Caco-2 (cell line): ENCODE measurements around the gene DOK3. TPM values are rescaled to one million over a fixed set of nuclear protein-coding genes. Genes with fewer than 3 reads are reported as not detected.

ENCODE experiments used
- BruUV-seq: library from RNA; stranded (reverse); fragments of 400-500 nt; replicated peaks from 2 replicates; lab custom pipeline; 2021; lab: Mats Ljungman, UMichigan
- CTCF ChIA-PET: fragments of 300-600 bp; sonication (Branson Sonifier 250); formaldehyde crosslinking; loops from one replicate; lab custom pipeline; 2022; ENCODE audit warnings: antibody characterized with exemption; lab: Charles Lee
- POLR2A ChIA-PET: fragments of 300-600 bp; sonication (Branson Sonifier 250); formaldehyde crosslinking; loops from one replicate; lab custom pipeline; 2022; ENCODE audit warnings: antibody characterized with exemption; lab: Charles Lee
- DNase-seq, 2 experiments: peaks; one replicate each; pipeline versions ENCODE4 v3.0.0 to v3.0.0-alpha.2; 2020 to 2022
- H3K27me3 ChIP-seq: replicated peaks from 2 replicates; pipeline ENCODE4 v1.6.0; 2011; ENCODE audit warnings: low read length; ENCODE audit not compliant: control insufficient read depth, insufficient read depth
- H3K36me3 ChIP-seq: 2 replicates; pipeline ENCODE4 v1.5.1; 2011; ENCODE audit warnings: low read length; ENCODE audit not compliant: control insufficient read depth, insufficient read depth
- H3K4me1 ChIP-seq: fragments of 250-450 bp; sonication (Bioruptor Pico); 2 replicates; pipeline ENCODE4 v1.5.1; 2020; ENCODE audit warnings: mild to moderate bottlenecking
- H3K4me3 ChIP-seq: 2 replicates; pipeline ENCODE4 v1.5.1; 2011; ENCODE audit warnings: low read depth, mild to moderate bottlenecking, control low read depth, low read length
- H3K9me3 ChIP-seq: fragments of 250-450 bp; sonication (Bioruptor Pico); 2 replicates; pipeline ENCODE4 v1.5.1; 2020; ENCODE audit warnings: mild to moderate bottlenecking, moderate library complexity
- H3K27ac Mint-ChIP-seq: one replicate; pipeline ENCODE4 v1.8.0; 2022; ENCODE audit warnings: mixed read lengths; ENCODE audit not compliant: unreplicated experiment
- H3K27me3 Mint-ChIP-seq: one replicate; pipeline ENCODE4 v1.8.0; 2022; ENCODE audit warnings: mixed read lengths; ENCODE audit not compliant: insufficient read depth, unreplicated experiment
- H3K36me3 Mint-ChIP-seq: one replicate; pipeline ENCODE4 v1.8.0; 2022; ENCODE audit warnings: mild to moderate bottlenecking, mixed read lengths; ENCODE audit not compliant: insufficient read depth, unreplicated experiment
- H3K4me1 Mint-ChIP-seq: one replicate; pipeline ENCODE4 v1.8.0; 2022; ENCODE audit warnings: low read depth, mixed read lengths; ENCODE audit not compliant: unreplicated experiment
- H3K4me3 Mint-ChIP-seq: one replicate; pipeline ENCODE4 v1.8.0; 2022; ENCODE audit warnings: mild to moderate bottlenecking, moderate library complexity, mixed read lengths; ENCODE audit not compliant: unreplicated experiment
- H3K9me3 Mint-ChIP-seq: one replicate; pipeline ENCODE4 v1.8.0; 2022; ENCODE audit warnings: mixed read lengths; ENCODE audit not compliant: unreplicated experiment
- CTCF ChIP-seq, 2 experiments: fragments of 200-600 bp in 1 of 2; IDR thresholded peaks; 1 replicate in 1 of 2; 2 replicates in 1 of 2; pipeline versions ENCODE4 v1.5.1 to v1.8.0; 2011 to 2022; ENCODE audit warnings: antibody characterized with exemption in 1 of 2, control low read depth in 1 of 2, inconsistent platforms in 1 of 2, low read depth in 1 of 2, low read length in 1 of 2, mild to moderate bottlenecking in 1 of 2, moderate library complexity in 1 of 2; ENCODE audit not compliant: insufficient read depth in 1 of 2, severe bottlenecking in 1 of 2, unreplicated experiment in 1 of 2
- intact Hi-C: fragments of 100-400 bp; cut with micrococcal nuclease; formaldehyde crosslinking; loops from one replicate; pipeline ENCODE4 v1.10.0; 2022; ENCODE audit not compliant: unreplicated experiment
- total RNA-seq: library from RNA; stranded (reverse); gene quantifications from 2 replicates; pipeline ENCODE4 v1.2.3, GENCODE V29; 2022

The DOK3 gene
- total RNA-seq, 1 experiment from 2014 or later = 7.9 TPM

- DNase-seq = no peak
- ChIA-PET POLR2A (no interaction called here), CTCF (no interaction called here)
- intact Hi-C loops = no loop called here
- H3K9me3 Mint-ChIP-seq = no peaks in the 10 kb centered on the region
- TF ChIP-seq CTCF (IDR thresholded peaks at IDR 0.05; ENCODE audit: insufficient read depth in 1 of 2, low read depth in 1 of 2, low read length in 1 of 2, severe bottlenecking in 1 of 2, unreplicated experiment in 1 of 2) = no peak
- H3K4me1 Mint-ChIP-seq = peaks cover 16% of the 10 kb centered on the region
- no peaks in the 10 kb centered on the region for H3K27me3 Mint-ChIP-seq
- no TSS peak for BruUV-seq
- no peak overlapping the region for H3K4me3 Mint-ChIP-seq
- Histone ChIP-seq H3K4me3 (no peak overlapping the region), H3K9me3 (no peaks in the 10 kb centered on the region), H3K36me3 (no peaks in the 10 kb centered on the region), H3K27me3 (no peaks in the 10 kb centered on the region), H3K4me1 (no peaks in the 10 kb centered on the region)
- H3K27ac Mint-ChIP-seq = no peak overlapping the region
- H3K36me3 Mint-ChIP-seq = peaks cover 38% of the 10 kb centered on the region
Observed at GRCh38 chr5:177482359-177482795, 27.2 kb downstream of the DOK3 start.

GRCh38 chr5:177479774-177480173 is 29.9 kb downstream of the DOK3 start:
- peaks cover 23% of the 10 kb centered on the region for H3K4me1 Mint-ChIP-seq
- POLR2A ChIA-PET = no interaction called here
- no peaks in the 10 kb centered on the region for H3K9me3 Mint-ChIP-seq
- H3K27ac Mint-ChIP-seq = peak overlapping the region; percentile 95
- no peaks in the 10 kb centered on the region for H3K27me3 Mint-ChIP-seq
- Histone ChIP-seq H3K36me3 (no peaks in the 10 kb centered on the region), H3K9me3 (no peaks in the 10 kb centered on the region), H3K4me1 (no peaks in the 10 kb centered on the region), H3K27me3 (no peaks in the 10 kb centered on the region), H3K4me3 (no peak overlapping the region)
- no peak overlapping the region for H3K4me3 Mint-ChIP-seq
- no TSS peak for BruUV-seq
- intact Hi-C loops = no loop called here
- CTCF ChIA-PET = interaction anchor here (1.0 kb wide), 1 partner anchor 18 kb away, joined by 3 read pairs; the partner anchor contains the start of gene PDLIM7
- no peak for DNase-seq
- no peak for TF ChIP-seq CTCF (IDR thresholded peaks at IDR 0.05; ENCODE audit: insufficient read depth in 1 of 2, low read depth in 1 of 2, low read length in 1 of 2, severe bottlenecking in 1 of 2, unreplicated experiment in 1 of 2)
- H3K36me3 Mint-ChIP-seq = peaks cover 32% of the 10 kb centered on the region

GRCh38 chr5:177478711-177479646 is 30.6 kb downstream of the DOK3 start:
- POLR2A ChIA-PET = interaction anchor here (2.4 kb wide), 1 partner anchor 18 kb away, joined by 8 read pairs; the partner anchor contains the start of gene PDLIM7
- BruUV-seq = no TSS peak
- CTCF ChIA-PET = interaction anchor here (0.9 to 1.0 kb wide), 2 partner anchors 19 to 22 kb away, joined by 3 read pairs; partner anchors contain the start of gene PDLIM7
- H3K9me3 ChIP-seq = no peaks in the 10 kb centered on the region
- Mint-ChIP-seq H3K9me3 (no peaks in the 10 kb centered on the region), H3K4me3 (no peak overlapping the region), H3K27me3 (no peaks in the 10 kb centered on the region), H3K27ac (peak overlapping the region; percentile 95), H3K36me3 (peaks cover 24% of the 10 kb centered on the region), H3K4me1 (peaks cover 24% of the 10 kb centered on the region)
- intact Hi-C loops = no loop called here
- H3K4me3 ChIP-seq = no peak overlapping the region
- DNase-seq = no peak
- peaks cover 3% of the 10 kb centered on the region for H3K4me1 ChIP-seq
- H3K27me3 ChIP-seq = no peaks in the 10 kb centered on the region
- H3K36me3 ChIP-seq = no peaks in the 10 kb centered on the region
- no peak for TF ChIP-seq CTCF (IDR thresholded peaks at IDR 0.05; ENCODE audit: insufficient read depth in 1 of 2, low read depth in 1 of 2, low read length in 1 of 2, severe bottlenecking in 1 of 2, unreplicated experiment in 1 of 2)
